Activated naive CD8-positive, alpha-beta T cell treated with anti-CD3 and anti-CD28 coated beads for 36 hours (primary cell): ENCODE results near the gene RPL14. TPM values are rescaled to one million over a fixed set of nuclear protein-coding genes. Genes with fewer than 3 reads are reported as not detected.

Experiments
- DNase-seq: peaks from one replicate; pipeline ENCODE4 v3.0.0; 2021
- H3K27ac Mint-ChIP-seq: one replicate; pipeline ENCODE4 v1.8.0; 2022; ENCODE audit warnings: mild to moderate bottlenecking, moderate library complexity, mixed read lengths
- H3K27me3 Mint-ChIP-seq: one replicate; pipeline ENCODE4 v1.8.0; 2022; ENCODE audit warnings: mild to moderate bottlenecking, mixed read lengths
- H3K36me3 Mint-ChIP-seq: one replicate; pipeline ENCODE4 v1.8.0; 2021; ENCODE audit warnings: mild to moderate bottlenecking, mixed read lengths
- H3K4me1 Mint-ChIP-seq: one replicate; pipeline ENCODE4 v1.8.0; 2021; ENCODE audit warnings: mixed read lengths
- H3K4me3 Mint-ChIP-seq: one replicate; pipeline ENCODE4 v1.8.0; 2022; ENCODE audit warnings: mild to moderate bottlenecking, moderate library complexity, mixed read lengths
- H3K9me3 Mint-ChIP-seq: one replicate; pipeline ENCODE4 v1.8.0; 2022; ENCODE audit warnings: mixed read lengths
- total RNA-seq, 2 experiments: library from RNA; stranded (reverse); gene quantifications; one replicate each; pipeline ENCODE4 v1.2.3, GENCODE V29; 2021

The RPL14 gene
- total RNA-seq, 2 experiments from 2014 or later, result 3,153 to 3,196 TPM

DNA sequence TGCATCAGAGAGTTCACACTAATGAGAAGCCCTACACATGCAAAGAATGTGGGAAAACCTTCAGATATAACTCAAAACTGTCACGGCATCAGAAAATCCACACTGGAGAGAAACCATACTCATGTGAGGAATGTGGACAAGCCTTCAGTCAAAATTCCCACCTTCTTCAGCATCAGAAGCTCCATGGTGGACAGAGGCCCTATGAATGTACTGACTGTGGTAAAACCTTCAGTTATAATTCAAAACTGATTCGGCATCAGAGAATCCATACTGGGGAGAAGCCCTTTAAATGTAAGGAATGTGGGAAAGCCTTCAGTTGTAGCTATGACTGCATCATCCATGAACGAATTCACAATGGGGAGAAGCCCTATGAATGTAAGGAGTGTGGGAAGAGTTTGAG, 30.0 kb downstream of the RPL14 start:
- no peak for DNase-seq
- H3K9me3 Mint-ChIP-seq, result peaks cover 22% of the 10 kb centered on the region
- H3K4me3 Mint-ChIP-seq, result no peak overlapping the region
- peaks cover 72% of the 10 kb centered on the region for H3K36me3 Mint-ChIP-seq
- no peaks in the 10 kb centered on the region for H3K27me3 Mint-ChIP-seq
- peaks cover 4% of the 10 kb centered on the region for H3K4me1 Mint-ChIP-seq
- H3K27ac Mint-ChIP-seq, result no peak overlapping the region

- Mint-ChIP-seq H3K4me3 (no peak overlapping the region), H3K27ac (no peak overlapping the region), H3K9me3 (peaks cover 22% of the 10 kb centered on the region), H3K36me3 (peaks cover 46% of the 10 kb centered on the region), H3K4me1 (no peaks in the 10 kb centered on the region), H3K27me3 (no peaks in the 10 kb centered on the region)
- no peak for DNase-seq
Observed at GRCh38 chr3:40490916-40491315, 33.8 kb downstream of the RPL14 start.

GRCh38 chr3:40494698-40495097, 37.6 kb downstream of the RPL14 start:
- Mint-ChIP-seq H3K36me3 (peaks cover 13% of the 10 kb centered on the region), H3K27ac (no peak overlapping the region), H3K4me1 (no peaks in the 10 kb centered on the region), H3K27me3 (no peaks in the 10 kb centered on the region), H3K4me3 (no peak overlapping the region), H3K9me3 (no peaks in the 10 kb centered on the region)
- no peak for DNase-seq

GRCh38 chr3:40497288-40497687, 40.1 kb downstream of the RPL14 start:
- Mint-ChIP-seq H3K9me3 (no peaks in the 10 kb centered on the region), H3K27ac (no peak overlapping the region), H3K4me1 (no peaks in the 10 kb centered on the region), H3K36me3 (no peaks in the 10 kb centered on the region), H3K4me3 (no peak overlapping the region), H3K27me3 (no peaks in the 10 kb centered on the region)
- no peak for DNase-seq

DNA sequence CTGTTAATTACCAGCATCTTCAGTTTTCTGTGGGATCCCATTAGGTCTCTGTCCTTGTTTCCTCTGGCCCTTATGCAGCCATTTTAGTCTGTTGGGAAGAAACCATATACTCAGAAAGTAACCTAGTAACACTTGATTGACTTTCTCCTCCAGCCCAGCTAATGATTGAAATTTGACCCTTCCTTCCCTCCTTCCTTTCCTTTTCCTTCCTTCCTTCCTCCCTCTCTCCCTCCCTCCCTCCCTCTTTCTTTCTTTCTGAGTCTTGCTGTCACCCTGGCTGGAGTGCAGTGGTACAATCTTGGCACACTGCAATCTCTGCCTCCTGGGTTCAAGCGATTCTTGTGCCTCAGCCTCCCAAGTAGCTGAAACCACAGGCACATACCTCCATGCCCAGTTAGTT, 42.8 kb downstream of the RPL14 start:
- H3K27ac Mint-ChIP-seq, result no peak overlapping the region

GRCh38 chr3:40502034-40502433, 44.9 kb downstream of the RPL14 start:
- Mint-ChIP-seq H3K27ac (no peak overlapping the region), H3K36me3 (peaks cover 4% of the 10 kb centered on the region), H3K27me3 (no peaks in the 10 kb centered on the region), H3K4me3 (no peak overlapping the region), H3K4me1 (peaks cover 19% of the 10 kb centered on the region), H3K9me3 (no peaks in the 10 kb centered on the region)
- no peak for DNase-seq

More for the DNA sequence above, 42.8 kb downstream of the RPL14 start:
- Mint-ChIP-seq H3K27me3 (no peaks in the 10 kb centered on the region), H3K9me3 (no peaks in the 10 kb centered on the region), H3K36me3 (no peaks in the 10 kb centered on the region), H3K4me1 (peaks cover 5% of the 10 kb centered on the region), H3K4me3 (no peak overlapping the region)
- no peak for DNase-seq

- no peaks in the 10 kb centered on the region for H3K27me3 Mint-ChIP-seq
- H3K4me3 Mint-ChIP-seq, result peak overlapping the region; percentile 94
- H3K9me3 Mint-ChIP-seq, result no peaks in the 10 kb centered on the region
- peak overlapping the region; percentile 10 for H3K27ac Mint-ChIP-seq
- H3K36me3 Mint-ChIP-seq, result peaks cover 16% of the 10 kb centered on the region
- DNase-seq, result no peak
- H3K4me1 Mint-ChIP-seq, result peaks cover 25% of the 10 kb centered on the region
Observed at GRCh38 chr3:40504636-40505430, 47.7 kb downstream of the RPL14 start.

GRCh38 chr3:40505599-40506462, 48.7 kb downstream of the RPL14 start, which contains the start of gene ZNF620:
Gene ZNF620 (plus strand): TSS chr3:40506039. CDS start chr3:40506353, 314 bp downstream.
- no peaks in the 10 kb centered on the region for H3K9me3 Mint-ChIP-seq

GRCh38 chr3:40511031-40511718, 54.0 kb downstream of the RPL14 start:
- H3K27ac Mint-ChIP-seq, result no peak overlapping the region
- no peaks in the 10 kb centered on the region for H3K27me3 Mint-ChIP-seq
- H3K36me3 Mint-ChIP-seq, result peaks cover 47% of the 10 kb centered on the region
- H3K4me1 Mint-ChIP-seq, result peaks cover 9% of the 10 kb centered on the region
- no peak for DNase-seq
- H3K4me3 Mint-ChIP-seq, result no peak overlapping the region
- no peaks in the 10 kb centered on the region for H3K9me3 Mint-ChIP-seq

More at GRCh38 chr3:40505599-40506462, 48.7 kb downstream of the RPL14 start, which contains the start of gene ZNF620:
- DNase-seq, result peak; percentile 62
- H3K36me3 Mint-ChIP-seq, result peaks cover 22% of the 10 kb centered on the region
- H3K4me3 Mint-ChIP-seq, result peak within 1 kb of the TSS; percentile 94
- peaks cover 25% of the 10 kb centered on the region for H3K4me1 Mint-ChIP-seq
- H3K27ac Mint-ChIP-seq, result peak within 1 kb of the TSS; percentile 83
- H3K27me3 Mint-ChIP-seq, result no peaks in the 10 kb centered on the region

- peaks cover 32% of the 10 kb centered on the region for H3K36me3 Mint-ChIP-seq
- no peak overlapping the region for H3K27ac Mint-ChIP-seq
- H3K4me1 Mint-ChIP-seq, result no peaks in the 10 kb centered on the region
- no peaks in the 10 kb centered on the region for H3K9me3 Mint-ChIP-seq
- DNase-seq, result no peak
- no peaks in the 10 kb centered on the region for H3K27me3 Mint-ChIP-seq
- H3K4me3 Mint-ChIP-seq, result no peak overlapping the region
Observed at GRCh38 chr3:40516201-40516600, 59.1 kb downstream of the RPL14 start.

DNA sequence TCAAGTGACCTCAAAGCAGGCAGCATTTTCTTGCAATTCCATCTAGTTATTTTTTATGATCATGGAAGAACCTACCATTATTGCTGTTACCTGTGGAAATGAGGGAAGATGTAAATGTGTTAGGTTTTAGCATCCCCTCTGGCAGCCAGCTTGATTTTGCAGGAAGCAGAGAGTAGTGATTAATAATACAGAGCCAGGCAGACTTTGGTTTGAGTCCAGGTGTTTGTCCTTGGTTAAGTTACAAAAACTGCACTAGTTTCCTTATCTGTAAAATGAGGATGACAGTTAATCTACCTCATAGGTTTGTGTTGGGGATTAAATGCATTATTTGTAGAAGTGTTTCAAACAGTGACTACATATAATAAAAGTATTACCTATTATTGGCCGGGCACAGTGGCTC, 60.9 kb downstream of the RPL14 start:
- Mint-ChIP-seq H3K27ac (no peak overlapping the region), H3K36me3 (peaks cover 29% of the 10 kb centered on the region), H3K4me3 (no peak overlapping the region), H3K4me1 (no peaks in the 10 kb centered on the region), H3K9me3 (no peaks in the 10 kb centered on the region), H3K27me3 (no peaks in the 10 kb centered on the region)
- DNase-seq, result no peak

Other genes with a start within 250 kb of the RPL14 start
- 10 to 100 TPM; 54.2 to 56.5 TPM for gene EIF1B, start 147.6 kb upstream of the RPL14 start, total RNA-seq
- gene ENTPD3, start 70.2 kb upstream of the RPL14 start, total RNA-seq, result not detected
- 1 to 10 TPM; 6.4 to 7.4 TPM for gene ZNF619, start 19.8 kb downstream of the RPL14 start, total RNA-seq
- 10 to 100 TPM in 1 of 2 experiments, 1 to 10 TPM in 1; 8.5 to 10.1 TPM for gene ZNF620, start 48.7 kb downstream of the RPL14 start, total RNA-seq
- 10 to 100 TPM; 18.3 to 19.6 TPM for gene ZNF621, start 67.6 kb downstream of the RPL14 start, total RNA-seq